HUES6 (cell line): ENCODE data around the gene TMEM167A.

ENCODE experiments used
- H3K27ac ChIP-seq: 2 replicates; pipeline ENCODE4 v1.7.0; 2013; ENCODE audit warnings: low read depth, mild to moderate bottlenecking, low read length, inconsistent platforms
- H3K27me3 ChIP-seq: 2 replicates; pipeline ENCODE4 v1.6.1; 2013; ENCODE audit warnings: low read length; ENCODE audit not compliant: control insufficient read depth, insufficient read depth
- H3K36me3 ChIP-seq: 2 replicates; pipeline ENCODE4 v1.6.1; 2013; ENCODE audit warnings: low read length; ENCODE audit not compliant: control insufficient read depth, insufficient read depth
- H3K4me1 ChIP-seq: 2 replicates; pipeline ENCODE4 v1.6.1; 2013; ENCODE audit warnings: low read length; ENCODE audit not compliant: control insufficient read depth, insufficient read depth
- H3K4me3 ChIP-seq: 2 replicates; pipeline ENCODE4 v1.5.1; 2013; ENCODE audit warnings: low read depth, low read length
- H3K9ac ChIP-seq: one replicate; pipeline ENCODE4 v1.6.1; 2013; ENCODE audit warnings: mild to moderate bottlenecking, low read length
- H3K9me3 ChIP-seq: 2 replicates; pipeline ENCODE4 v1.6.1; 2013; ENCODE audit warnings: low read depth, low read length; ENCODE audit not compliant: control insufficient read depth, insufficient read depth

Gene TMEM167A

DNA sequence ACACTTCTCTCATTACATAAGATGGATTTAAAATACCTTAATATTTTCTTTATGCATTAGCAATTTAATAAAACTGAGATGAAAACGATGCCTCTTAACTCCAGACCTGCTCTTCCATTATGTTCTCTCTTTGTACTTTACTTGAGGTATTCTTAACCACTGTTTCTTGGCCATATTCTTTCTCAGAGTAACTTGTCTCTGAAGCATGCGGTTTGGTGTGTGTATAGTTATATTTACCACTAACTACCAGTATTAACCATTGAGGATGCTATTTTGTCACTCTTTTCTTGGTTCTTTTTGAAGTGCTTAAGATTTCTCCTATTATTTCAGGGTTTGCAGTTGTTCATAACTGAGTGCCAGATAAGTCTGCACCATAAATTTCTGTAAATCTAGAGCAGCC, 17.9 kb downstream of the TMEM167A start:
- Histone ChIP-seq H3K4me3 (no peak overlapping the region), H3K36me3 (peaks cover 85% of the 10 kb centered on the region), H3K27ac (no peak overlapping the region), H3K9me3 (no peaks in the 10 kb centered on the region), H3K4me1 (no peaks in the 10 kb centered on the region), H3K9ac (no peak overlapping the region), H3K27me3 (no peaks in the 10 kb centered on the region)

DNA sequence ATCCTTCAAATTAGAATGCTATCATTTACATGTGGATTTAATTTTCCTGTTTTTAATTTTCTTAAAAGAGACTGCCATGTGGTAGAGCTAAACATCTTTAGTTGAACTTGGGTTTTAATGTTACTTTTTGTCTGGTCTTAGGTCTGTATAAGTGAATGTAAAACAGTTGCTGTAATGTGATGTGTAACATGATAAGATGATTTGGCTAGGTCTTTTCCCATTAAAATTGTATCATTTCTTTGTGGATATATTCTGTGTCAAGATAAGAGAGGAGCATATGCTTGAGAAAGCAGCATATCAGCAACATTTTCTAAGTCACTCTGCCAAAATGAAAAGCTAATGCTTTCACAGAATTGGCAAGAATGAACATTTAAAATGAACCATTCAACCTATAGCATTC, 18.5 kb downstream of the TMEM167A start:
- no peak overlapping the region for H3K9ac ChIP-seq
- no peaks in the 10 kb centered on the region for H3K9me3 ChIP-seq
- H3K4me1 ChIP-seq = no peaks in the 10 kb centered on the region
- H3K36me3 ChIP-seq = peaks cover 88% of the 10 kb centered on the region
- H3K27me3 ChIP-seq = no peaks in the 10 kb centered on the region
- no peak overlapping the region for H3K27ac ChIP-seq
- no peak overlapping the region for H3K4me3 ChIP-seq

DNA sequence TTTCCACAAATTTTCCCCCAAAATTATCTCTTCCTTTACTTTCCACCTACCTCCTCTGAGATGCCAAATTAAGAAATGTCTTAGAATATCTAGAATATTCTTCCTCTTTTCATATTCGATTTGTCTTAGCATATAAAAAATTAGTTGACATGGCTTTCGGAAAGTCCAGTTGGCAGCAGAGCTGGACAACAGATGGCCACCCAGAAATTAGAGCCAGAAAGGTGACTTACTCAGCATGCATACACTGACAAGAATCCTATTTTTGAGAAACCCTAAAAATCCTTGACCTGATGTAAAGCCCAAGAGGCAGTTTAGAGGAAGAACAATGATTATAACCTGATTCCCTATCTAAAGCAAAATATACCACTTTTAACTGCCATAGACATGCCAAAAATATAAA, 22.0 kb downstream of the TMEM167A start:
- H3K4me1 ChIP-seq = no peaks in the 10 kb centered on the region
- H3K27ac ChIP-seq = no peak overlapping the region
- no peak overlapping the region for H3K4me3 ChIP-seq
- H3K9me3 ChIP-seq = no peaks in the 10 kb centered on the region
- H3K27me3 ChIP-seq = no peaks in the 10 kb centered on the region
- no peak overlapping the region for H3K9ac ChIP-seq
- H3K36me3 ChIP-seq = peaks cover 82% of the 10 kb centered on the region

DNA sequence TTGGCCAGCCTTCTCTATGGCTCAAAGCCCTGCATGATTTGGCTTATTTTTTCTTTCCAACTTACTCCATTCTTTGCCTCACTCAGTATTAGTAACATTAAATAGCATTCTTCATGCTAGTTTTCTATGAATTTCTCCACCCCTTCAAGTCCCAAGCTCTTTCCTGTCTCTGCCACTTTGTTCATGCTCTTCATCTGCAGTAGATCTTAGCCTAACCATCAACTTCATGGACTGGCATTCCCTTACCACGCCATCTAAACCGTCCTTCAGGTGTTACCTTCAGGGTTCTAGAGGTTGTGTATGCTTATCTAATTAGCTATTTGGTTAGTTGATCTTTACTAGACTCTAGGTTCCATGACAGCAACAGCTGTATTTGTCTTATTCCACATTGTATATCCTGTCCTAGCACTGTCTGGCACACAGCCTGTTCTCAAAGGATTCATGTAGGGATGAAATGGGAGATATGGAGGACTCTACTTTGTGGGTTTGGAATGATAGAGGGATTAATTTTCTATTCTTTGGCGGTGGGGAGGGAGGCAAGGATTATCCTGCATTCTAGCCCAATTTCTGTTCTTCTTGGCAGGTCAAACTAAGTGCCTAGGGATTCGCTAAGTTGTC, 26.4 kb downstream of the TMEM167A start:
- H3K27ac ChIP-seq = no peak overlapping the region
- no peak overlapping the region for H3K9ac ChIP-seq
- H3K9me3 ChIP-seq = no peaks in the 10 kb centered on the region
- peaks cover 45% of the 10 kb centered on the region for H3K36me3 ChIP-seq
- no peaks in the 10 kb centered on the region for H3K4me1 ChIP-seq
- no peaks in the 10 kb centered on the region for H3K27me3 ChIP-seq
- H3K4me3 ChIP-seq = no peak overlapping the region

DNA sequence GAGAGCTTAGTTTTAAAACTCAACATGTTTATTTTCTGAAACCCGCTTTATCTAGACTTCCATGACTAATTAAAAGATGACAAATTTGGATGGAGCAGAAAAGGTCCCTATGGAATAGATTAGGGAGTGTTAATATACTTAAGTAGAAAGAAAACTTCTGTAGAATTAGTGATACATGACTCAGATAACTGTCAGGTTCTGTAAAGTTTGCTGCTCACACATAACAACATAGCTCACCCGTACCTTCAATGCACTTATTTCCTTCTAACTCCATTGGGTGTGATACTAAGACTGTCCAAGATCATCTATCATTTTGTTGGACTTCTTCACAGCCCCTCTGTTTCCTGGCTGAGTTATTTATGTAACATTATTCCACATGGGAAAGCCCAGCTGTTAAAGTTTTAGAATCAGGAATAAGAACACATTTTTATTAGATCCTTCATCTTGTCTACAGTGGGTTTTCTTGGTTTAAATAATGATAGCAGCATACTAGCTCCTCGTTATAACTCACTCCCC, 27.8 kb downstream of the TMEM167A start:
- H3K9ac ChIP-seq = no peak overlapping the region
- H3K36me3 ChIP-seq = peaks cover 33% of the 10 kb centered on the region
- H3K27me3 ChIP-seq = no peaks in the 10 kb centered on the region
- no peaks in the 10 kb centered on the region for H3K9me3 ChIP-seq
- no peak overlapping the region for H3K27ac ChIP-seq
- no peaks in the 10 kb centered on the region for H3K4me1 ChIP-seq
- H3K4me3 ChIP-seq = no peak overlapping the region

DNA sequence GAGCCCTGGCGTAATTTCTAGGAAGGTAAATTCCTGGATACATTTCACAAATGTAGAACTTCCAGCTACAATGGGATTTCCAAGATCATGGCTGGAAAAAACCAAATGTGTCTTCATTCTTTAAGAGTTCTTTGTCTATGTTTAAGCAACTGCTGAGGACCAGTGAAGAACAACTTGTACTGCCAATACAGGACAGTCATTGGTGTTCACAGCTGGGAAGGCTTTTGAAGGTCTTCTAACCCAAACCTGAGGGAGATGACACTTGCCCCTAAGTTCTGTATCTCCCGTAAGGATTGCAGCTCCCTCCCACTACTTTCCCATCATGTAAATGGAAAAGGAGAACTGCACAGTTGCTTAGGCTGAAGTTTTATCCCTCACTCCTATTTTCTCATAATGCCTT, 28.4 kb downstream of the TMEM167A start:
- Histone ChIP-seq H3K4me1 (no peaks in the 10 kb centered on the region), H3K9me3 (no peaks in the 10 kb centered on the region), H3K9ac (no peak overlapping the region), H3K4me3 (no peak overlapping the region), H3K36me3 (peaks cover 27% of the 10 kb centered on the region), H3K27ac (no peak overlapping the region), H3K27me3 (no peaks in the 10 kb centered on the region)

DNA sequence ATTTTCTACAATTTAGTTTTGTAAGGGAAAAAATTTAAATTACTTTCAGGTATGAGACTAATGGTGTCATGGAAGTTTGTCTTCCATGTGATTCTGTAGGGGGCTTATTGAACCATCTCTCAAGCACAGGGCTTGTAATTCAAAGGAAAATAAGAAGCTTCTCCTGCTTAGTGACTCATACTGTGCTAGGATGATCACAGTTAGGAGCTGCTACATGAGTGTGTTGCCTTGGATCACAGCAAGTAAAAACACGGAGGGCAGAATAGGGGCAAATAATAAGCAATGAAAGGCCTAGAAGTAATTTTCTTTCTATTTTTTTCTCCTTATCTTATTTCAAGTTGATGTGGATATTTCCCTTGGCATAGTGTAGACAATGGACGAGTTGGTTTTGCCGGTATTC, 28.9 kb downstream of the TMEM167A start:
- Histone ChIP-seq H3K9me3 (no peaks in the 10 kb centered on the region), H3K27ac (no peak overlapping the region), H3K4me3 (no peak overlapping the region), H3K9ac (no peak overlapping the region), H3K4me1 (no peaks in the 10 kb centered on the region), H3K36me3 (peaks cover 22% of the 10 kb centered on the region), H3K27me3 (no peaks in the 10 kb centered on the region)

DNA sequence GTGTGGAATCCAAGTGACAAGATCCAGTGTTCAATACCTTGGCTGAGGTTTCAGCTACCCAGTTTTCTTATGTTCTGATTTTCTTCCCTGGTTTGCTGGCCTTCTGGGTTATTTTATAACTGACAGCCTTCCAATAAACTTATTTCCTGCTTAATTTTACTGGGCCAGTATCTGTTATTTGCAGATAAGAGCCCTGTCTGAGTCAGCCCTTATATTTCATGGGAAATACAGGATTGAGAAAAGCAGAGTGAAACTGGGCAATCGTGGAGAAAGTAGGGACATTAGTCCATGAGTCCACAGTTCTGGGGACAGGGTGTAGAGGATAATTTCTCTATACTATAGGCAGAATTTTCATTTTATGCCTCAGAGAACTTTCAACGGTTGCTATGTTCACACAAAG, 32.3 kb downstream of the TMEM167A start:
- H3K4me1 ChIP-seq = no peaks in the 10 kb centered on the region
- H3K27ac ChIP-seq = no peak overlapping the region
- no peaks in the 10 kb centered on the region for H3K36me3 ChIP-seq

DNA sequence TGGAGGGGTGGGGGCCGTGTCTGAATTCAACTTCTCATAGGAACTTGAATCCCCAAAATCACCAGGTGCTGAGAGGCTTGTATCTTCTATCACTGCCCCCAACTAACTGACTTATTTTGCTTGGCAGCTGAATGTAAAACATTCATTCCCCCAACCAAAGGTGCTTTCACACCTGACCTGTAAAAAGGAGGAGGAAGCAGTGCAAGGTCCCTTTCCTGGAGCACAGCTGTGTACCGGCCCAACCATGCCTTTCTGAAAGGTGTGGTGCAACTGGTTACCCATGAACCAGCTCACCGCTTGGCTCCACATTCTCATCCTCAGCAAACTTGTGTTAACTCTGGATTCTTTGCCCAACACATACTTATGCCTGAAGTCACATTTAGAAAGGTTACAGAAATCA, 34.7 kb downstream of the TMEM167A start:
- H3K9me3 ChIP-seq = no peaks in the 10 kb centered on the region
- no peaks in the 10 kb centered on the region for H3K36me3 ChIP-seq
- no peak overlapping the region for H3K4me3 ChIP-seq
- no peaks in the 10 kb centered on the region for H3K27me3 ChIP-seq
- H3K27ac ChIP-seq = no peak overlapping the region
- H3K4me1 ChIP-seq = no peaks in the 10 kb centered on the region
- no peak overlapping the region for H3K9ac ChIP-seq

More for the DNA sequence above, 32.3 kb downstream of the TMEM167A start:
- no peak overlapping the region for H3K4me3 ChIP-seq
- H3K9ac ChIP-seq = no peak overlapping the region
- no peaks in the 10 kb centered on the region for H3K9me3 ChIP-seq
- no peaks in the 10 kb centered on the region for H3K27me3 ChIP-seq

DNA sequence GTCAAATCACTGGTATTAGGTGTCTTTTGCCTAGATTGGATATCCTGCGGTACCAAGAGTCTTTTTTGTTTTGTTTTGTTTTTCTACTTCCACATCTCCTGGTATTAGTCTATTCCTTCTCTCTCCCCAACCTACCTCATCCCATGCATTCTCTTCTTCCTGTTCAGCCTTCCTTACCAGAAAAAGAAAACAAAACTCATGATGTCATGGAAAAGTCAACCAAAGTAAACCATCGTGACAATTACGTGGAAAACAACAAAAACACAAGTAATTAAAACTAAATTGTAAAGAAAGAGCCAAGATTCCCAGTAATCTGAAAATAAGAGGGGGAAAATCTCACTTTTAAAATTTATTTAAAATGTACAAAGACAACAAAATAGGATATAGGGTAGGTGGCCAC, 38.3 kb downstream of the TMEM167A start:
- H3K9me3 ChIP-seq = no peaks in the 10 kb centered on the region
- H3K27ac ChIP-seq = no peak overlapping the region
- H3K9ac ChIP-seq = no peak overlapping the region
- no peaks in the 10 kb centered on the region for H3K27me3 ChIP-seq
- peaks cover 18% of the 10 kb centered on the region for H3K4me1 ChIP-seq
- no peak overlapping the region for H3K4me3 ChIP-seq
- no peaks in the 10 kb centered on the region for H3K36me3 ChIP-seq

DNA sequence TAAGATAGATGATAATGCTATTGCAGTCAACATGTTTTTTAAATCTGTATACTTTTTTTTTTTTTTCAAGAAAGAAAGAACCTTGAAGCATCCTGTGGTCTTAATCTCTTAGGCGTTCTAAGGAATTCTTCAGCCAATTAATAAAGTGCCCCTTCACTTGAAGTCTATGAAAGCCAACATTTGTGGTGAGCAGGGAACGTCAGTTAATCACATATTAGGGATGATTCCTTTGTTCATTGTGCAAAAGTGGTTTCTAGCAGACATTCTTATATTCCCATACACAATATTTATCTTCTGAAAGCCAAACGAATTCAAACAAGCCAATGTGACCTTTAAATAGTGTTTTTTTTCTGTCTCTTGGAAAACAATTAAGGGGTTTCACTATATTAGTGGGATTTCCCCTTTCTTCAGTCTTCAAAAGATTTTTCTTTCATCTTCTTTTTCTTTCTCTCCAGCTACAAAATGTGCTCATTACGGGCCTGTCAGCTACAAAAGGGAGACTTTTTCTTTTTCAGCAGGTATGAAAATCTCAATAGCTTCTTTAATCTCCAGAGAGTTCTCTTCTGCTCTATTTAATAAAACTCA, 40.1 kb downstream of the TMEM167A start:
- Histone ChIP-seq H3K4me1 (peaks cover 18% of the 10 kb centered on the region), H3K9ac (no peak overlapping the region), H3K4me3 (no peak overlapping the region), H3K27ac (no peak overlapping the region), H3K9me3 (no peaks in the 10 kb centered on the region), H3K36me3 (no peaks in the 10 kb centered on the region), H3K27me3 (no peaks in the 10 kb centered on the region)
